ENCODE results near the gene NR3C2. TPM values are rescaled to one million over a fixed set of nuclear protein-coding genes. Genes with fewer than 3 reads are reported as not detected.
A peak's percentile ranks its signal among the peaks of the same experiment; 100 is the strongest.

The NR3C2 gene
- total and polyA plus RNA-seq, 4 donors = 2.0 to 11.5 (median 3.2) TPM

- 28% methylated on average over 8 of the region's 8 CpGs for WGBS
- DNase-seq (ENCODE audit: low spot score) = no peak
These were observed 5.5 kb upstream of the NR3C2 start for GRCh38 chr4:148447681-148448080.

GRCh38 chr4:148445860-148446330 lies 3.7 kb upstream of the NR3C2 start:
- peak overlapping the region; percentile 69 to 82 for H3K9ac ChIP-seq (ENCODE audit: low read depth in 1 of 2, low read length in 2 of 2)
- H3K4me1 ChIP-seq (ENCODE audit: control insufficient read depth in 4 of 4, insufficient read depth in 4 of 4, low read length in 3 of 4) = peaks cover 0 to 20% (median 8%) of the 10 kb centered on the region in 4 donors
- TF ChIP-seq FOXA2 (IDR thresholded peaks at IDR 0.05) (no peak), REST (IDR thresholded peaks at IDR 0.05) (no peak), JUND (IDR thresholded peaks at IDR 0.05) (no peak), FOXA1 (IDR thresholded peaks at IDR 0.05) (no peak), GABPA (IDR thresholded peaks at IDR 0.05 in 1 of 2, conservative IDR thresholded peaks at IDR 0.05 in 1 of 2) (no peak), ZBTB33 (IDR thresholded peaks at IDR 0.05) (no peak), TAF1 (conservative IDR thresholded peaks at IDR 0.05) (no peak), RXRA (IDR thresholded peaks at IDR 0.05) (no peak), MAX (IDR thresholded peaks at IDR 0.05) (no peak)
- DNase-seq (ENCODE audit: low spot score) = no peak
- H3K27me3 ChIP-seq (ENCODE audit: control insufficient read depth in 4 of 4, insufficient read depth in 4 of 4, low read length in 3 of 4) = no peaks in the 10 kb centered on the region
- H3K9me3 ChIP-seq (ENCODE audit: control insufficient read depth in 4 of 4, low read length in 3 of 4) = no peaks in the 10 kb centered on the region
- WGBS = 4% methylated on average over 13 of the region's 13 CpGs
- H3K27ac ChIP-seq (ENCODE audit: low read depth in 1 of 2, low read length in 2 of 2) = peak overlapping the region; percentile 83 to 87
- peak overlapping the region; percentile 79 to 98 (median 98) for H3K4me3 ChIP-seq (ENCODE audit: low read depth in 1 of 3, low read length in 3 of 3)
- no peaks in the 10 kb centered on the region for H3K36me3 ChIP-seq (ENCODE audit: control insufficient read depth in 4 of 4, insufficient read depth in 3 of 4, low read depth in 1 of 4, low read length in 3 of 4)

More at GRCh38 chr4:148447681-148448080, 5.5 kb upstream of the NR3C2 start:
- H3K4me3 ChIP-seq (ENCODE audit: low read depth in 1 of 3, low read length in 3 of 3) = peak overlapping the region in 1 of 3 donors; percentile 52
- H3K9me3 ChIP-seq (ENCODE audit: control insufficient read depth in 4 of 4, low read length in 3 of 4) = no peaks in the 10 kb centered on the region
- peaks cover 0 to 17% (median 8%) of the 10 kb centered on the region in 4 donors for H3K4me1 ChIP-seq (ENCODE audit: control insufficient read depth in 4 of 4, insufficient read depth in 4 of 4, low read length in 3 of 4)
- H3K36me3 ChIP-seq (ENCODE audit: control insufficient read depth in 4 of 4, insufficient read depth in 3 of 4, low read depth in 1 of 4, low read length in 3 of 4) = no peaks in the 10 kb centered on the region
- H3K9ac ChIP-seq (ENCODE audit: low read depth in 1 of 2, low read length in 2 of 2) = no peak overlapping the region
- peak overlapping the region in 1 of 2 donors; percentile 53 for H3K27ac ChIP-seq (ENCODE audit: low read depth in 1 of 2, low read length in 2 of 2)
- TF ChIP-seq RAD21 (IDR thresholded peaks at IDR 0.05) (peak in 1 of 2 donors; percentile 20), JUND (IDR thresholded peaks at IDR 0.05) (no peak), ATF3 (IDR thresholded peaks at IDR 0.05) (no peak), GABPA (IDR thresholded peaks at IDR 0.05 in 1 of 2, conservative IDR thresholded peaks at IDR 0.05 in 1 of 2) (peak in 1 of 2 donors; percentile 28)
- H3K27me3 ChIP-seq (ENCODE audit: control insufficient read depth in 4 of 4, insufficient read depth in 4 of 4, low read length in 3 of 4) = no peaks in the 10 kb centered on the region
